ENCODE data around the gene NYAP1.
A peak's percentile ranks its signal among the peaks of the same experiment; 100 is the strongest.
"Not testable (repeated sequence)": the region's sequence is repeated elsewhere in the genome, so short reads cannot be mapped to it uniquely, and the experiment has no call there.

Gene NYAP1

DNA sequence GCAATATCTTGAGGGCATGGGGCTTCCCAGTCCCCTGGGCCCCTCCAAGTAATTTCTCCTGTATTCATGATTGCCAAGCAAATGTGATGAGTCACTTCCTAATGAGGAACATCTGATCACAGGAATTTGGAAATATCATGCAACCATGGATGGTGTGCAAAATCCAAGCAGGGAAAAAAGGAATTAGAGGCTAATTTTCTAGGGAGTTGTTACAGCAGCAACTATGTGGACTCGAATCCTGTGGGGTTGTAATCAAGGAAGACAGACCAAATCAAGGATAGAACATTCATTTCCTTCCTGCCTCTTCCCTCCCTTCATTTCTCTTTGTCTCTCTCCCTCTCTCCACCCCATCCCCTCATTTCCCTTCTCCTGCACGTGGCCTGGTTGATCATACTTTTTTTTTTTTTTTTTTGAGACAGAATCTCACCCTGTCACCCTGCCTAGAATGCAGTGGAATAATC lies 31.4 kb downstream of the NYAP1 start:
- DNase-seq, result no peak

DNA sequence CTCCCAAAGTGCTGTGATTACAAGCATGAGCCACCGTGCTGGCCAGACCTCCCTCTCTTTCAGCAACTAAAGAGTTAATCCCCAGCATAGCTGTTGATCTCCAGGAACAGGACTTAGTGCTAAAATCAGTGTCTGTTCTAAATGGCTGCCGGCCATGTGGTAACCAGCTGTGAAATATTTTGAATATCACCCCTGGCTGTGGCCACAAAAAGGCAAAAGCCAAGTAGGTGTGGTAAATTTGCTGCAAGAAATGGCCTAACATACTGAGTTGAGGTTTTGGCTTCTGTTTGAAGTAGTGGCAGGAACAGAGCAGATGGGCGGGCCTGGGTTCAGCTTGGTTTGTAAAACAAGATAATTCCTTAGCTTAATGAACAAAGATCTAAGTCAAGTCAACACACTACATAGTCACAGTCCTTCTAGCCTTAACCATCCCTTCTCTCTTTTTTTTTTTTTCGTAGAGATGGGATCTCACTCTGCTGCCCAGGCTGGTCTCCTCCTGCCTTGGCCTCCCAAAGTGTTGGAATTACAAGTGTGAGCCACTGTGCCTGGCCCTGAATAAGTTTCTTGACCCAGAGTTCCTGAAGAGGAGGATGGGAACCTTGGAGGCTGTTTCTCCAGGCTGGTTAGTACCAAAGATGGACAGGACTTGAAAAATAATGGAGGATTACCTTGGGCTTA lies 32.5 kb downstream of the NYAP1 start:
- no peak for DNase-seq

GRCh38 chr7:100517305-100517704 lies 33.6 kb downstream of the NYAP1 start:
- no peak for DNase-seq

DNA sequence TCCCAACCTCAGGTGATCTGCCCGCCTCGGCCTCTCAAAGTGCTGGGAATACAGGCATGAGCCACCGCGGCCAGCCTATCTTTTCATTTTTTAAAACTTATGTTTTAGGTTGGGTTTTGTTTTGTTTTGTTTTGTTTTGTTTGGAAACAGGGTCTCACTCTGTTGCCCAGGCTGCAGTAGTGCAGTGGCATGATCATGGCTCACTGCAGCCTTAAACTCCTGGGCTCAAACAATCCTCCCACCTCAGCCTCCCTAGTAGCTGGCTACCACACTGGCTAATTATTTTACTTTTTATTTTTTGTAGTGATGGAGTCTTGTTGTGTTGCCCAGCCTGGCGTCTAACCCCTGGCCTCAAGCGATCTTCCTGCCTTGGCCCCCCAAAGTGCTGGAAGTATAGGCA lies 35.9 kb downstream of the NYAP1 start:
- DNase-seq, result no peak

DNA sequence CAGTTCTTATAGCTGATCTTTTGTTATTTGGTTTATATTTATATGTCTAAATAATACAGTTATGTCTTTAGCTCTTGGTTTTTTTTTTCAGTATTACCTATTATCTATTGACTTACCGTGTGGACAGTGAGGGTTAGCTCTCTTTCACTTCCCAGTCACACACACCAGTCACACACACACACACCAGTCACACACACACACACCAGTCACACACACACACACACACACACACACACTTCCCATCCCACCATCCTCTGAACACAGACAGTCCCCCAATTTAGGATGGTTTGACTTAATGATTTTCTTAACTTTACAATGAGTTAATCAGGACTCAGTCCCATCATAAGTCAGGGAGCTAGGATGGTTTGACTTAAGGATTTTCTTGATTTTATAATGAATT lies 36.4 kb downstream of the NYAP1 start:
- DNase-seq, result no peak

DNA sequence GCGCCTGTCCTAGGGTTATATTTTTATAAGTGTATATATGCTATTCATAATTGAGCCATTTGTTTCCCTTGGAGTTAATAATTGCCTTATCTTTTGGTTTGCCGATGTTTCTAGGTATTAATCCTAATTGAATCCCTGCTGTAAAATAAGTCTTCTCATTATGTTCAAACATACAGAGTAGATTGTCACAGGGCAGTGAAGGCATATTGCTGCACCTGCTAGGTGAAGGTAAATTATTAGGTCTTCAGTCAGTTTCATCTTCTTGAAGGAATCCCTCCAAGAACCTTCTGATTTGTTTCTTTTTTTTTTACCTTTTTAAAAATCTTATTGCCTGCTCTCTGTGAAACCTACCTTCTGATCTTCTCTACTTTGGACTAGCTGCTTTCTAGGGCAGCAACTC lies 37.3 kb downstream of the NYAP1 start:
- DNase-seq, result no peak

DNA sequence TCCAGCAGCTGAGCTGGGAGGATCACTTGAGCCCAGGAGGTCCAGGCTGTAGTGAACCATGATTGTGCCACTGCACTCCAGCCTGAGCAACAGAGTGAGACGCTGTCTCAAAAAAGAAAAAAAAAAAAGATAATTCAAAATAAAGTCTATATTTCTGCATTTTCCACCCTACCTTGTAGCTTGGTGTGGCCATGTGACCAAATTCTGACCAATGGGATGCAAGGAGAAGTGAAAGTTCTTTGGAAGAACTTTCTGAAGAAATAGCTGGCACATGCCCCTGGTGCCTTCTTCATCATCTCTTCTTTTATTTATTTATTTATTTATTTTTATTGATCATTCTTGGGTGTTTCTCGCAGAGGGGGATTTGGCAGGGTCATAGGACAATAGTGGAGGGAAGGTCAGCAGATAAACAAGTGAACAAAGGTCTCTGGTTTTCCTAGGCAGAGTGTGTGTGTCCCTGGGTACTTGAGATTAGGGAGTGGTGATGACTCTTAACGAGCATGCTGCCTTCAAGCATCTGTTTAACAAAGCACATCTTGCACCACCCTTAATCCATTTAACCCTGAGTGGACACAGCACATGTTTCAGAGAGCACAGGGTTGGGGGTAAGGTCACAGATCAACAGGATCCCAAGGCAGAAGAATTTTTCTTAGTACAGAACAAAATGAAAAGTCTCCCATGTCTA lies 38.3 kb downstream of the NYAP1 start:
- not testable (repeated sequence) for DNase-seq

GRCh38 chr7:100523192-100523591 lies 39.5 kb downstream of the NYAP1 start:
- DNase-seq, result not testable (repeated sequence)

- DNase-seq, result not testable (repeated sequence)
These were observed 44.6 kb downstream of the NYAP1 start for GRCh38 chr7:100528108-100528866.

GRCh38 chr7:100532165-100533022 lies 48.7 kb downstream of the NYAP1 start:
- no peak for DNase-seq

DNA sequence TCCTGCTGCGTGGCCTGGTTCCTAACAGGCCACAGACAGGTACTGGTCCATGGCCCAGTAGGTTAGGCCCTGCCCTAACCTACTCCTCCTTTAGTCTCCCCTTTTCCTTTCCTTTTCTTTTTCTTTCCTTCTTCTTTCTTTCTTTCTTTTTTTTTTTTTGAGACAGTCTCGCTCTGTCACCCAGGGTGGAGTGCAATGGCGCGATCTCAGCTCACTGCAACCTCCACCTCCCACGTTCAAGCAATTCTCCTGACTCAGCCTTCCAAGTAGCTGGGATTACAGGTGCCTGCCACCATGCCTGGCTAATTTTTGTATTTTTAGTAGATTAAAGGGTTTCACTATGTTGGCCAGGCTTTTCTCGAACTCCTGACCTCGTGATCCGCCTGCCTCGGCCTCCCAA lies 52.3 kb downstream of the NYAP1 start:
- DNase-seq, result not testable (repeated sequence)

DNA sequence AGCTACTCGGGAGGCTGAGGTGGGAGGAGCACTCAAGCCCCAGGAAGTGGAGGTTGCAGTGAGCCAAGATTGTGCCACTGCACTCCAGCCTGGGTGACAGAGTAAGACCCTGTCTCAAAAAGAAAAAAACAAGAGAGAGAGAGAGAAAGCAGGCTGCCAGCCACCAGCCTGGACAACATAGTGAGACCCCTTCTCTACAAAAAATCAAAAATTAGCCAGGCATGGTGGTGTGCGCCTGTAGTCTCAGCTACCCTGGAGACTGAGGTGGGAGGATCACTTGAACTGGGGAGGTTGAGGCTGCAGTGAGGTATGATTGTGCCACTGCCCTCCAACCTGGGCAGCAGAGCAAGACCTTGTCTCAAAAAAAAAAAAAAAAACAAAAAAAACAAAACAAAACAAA lies 53.0 kb downstream of the NYAP1 start:
- DNase-seq, result not testable (repeated sequence)

DNA sequence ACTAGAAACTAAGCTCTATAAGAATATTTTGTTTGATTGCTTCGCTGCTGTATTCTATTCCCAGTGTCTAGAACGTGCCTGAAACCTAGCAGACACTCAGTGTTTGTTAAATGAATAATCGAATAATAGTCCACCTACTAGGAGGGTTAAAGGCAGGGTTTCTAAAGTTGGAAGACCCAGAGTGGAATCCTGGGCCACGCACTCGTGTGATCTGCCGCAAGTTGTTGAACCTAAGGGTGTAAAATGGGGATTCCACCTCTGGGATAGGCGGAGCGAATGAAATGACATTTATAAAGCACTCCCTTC lies 54.6 kb downstream of the NYAP1 start:
- DNase-seq, result no peak

DNA sequence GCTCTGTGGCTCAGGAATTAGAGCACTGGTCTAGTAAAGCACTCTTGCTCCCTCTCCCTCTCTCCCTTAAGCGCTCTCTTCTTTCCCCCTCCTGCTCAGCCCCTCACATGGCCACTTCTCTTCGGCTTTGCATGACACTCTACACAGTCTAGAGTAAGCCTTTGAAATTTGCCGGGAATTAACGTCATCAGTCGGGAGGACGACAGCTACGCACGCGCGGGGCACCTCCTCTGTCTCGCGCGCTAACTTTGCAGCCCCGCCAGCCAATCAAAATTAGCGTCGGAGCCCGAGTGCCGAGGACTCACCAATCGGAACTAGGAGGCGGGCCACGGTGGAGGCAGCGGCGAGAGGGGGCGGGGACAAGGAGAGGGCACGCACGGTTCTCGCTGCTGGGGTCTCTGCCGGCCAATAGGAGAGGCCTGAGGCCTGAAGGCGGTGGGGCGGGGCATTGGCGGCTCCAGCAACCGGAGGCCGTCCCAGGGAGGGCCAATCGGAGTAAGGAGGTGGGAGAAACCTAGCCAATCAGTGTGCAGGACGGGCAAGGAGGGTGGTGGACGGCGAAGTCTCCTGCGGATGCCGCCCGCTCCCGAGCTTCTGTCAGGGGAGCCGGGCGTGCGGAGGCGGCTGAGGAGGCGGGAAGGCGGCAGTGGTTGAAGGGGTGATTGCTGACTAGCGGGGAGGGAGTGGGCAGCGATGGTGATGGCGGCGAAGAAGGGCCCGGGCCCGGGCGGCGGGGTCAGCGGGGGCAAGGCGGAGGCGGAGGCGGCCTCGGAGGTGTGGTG lies 55.1 kb downstream of the NYAP1 start, which contains the start of gene AGFG2:
TSS of gene AGFG2 (plus strand) at position 550 of the 782 bp plus-strand sequence. CDS start at position 694, 144 bp downstream.
- DNase-seq, result peak; percentile 99 to 100

DNA sequence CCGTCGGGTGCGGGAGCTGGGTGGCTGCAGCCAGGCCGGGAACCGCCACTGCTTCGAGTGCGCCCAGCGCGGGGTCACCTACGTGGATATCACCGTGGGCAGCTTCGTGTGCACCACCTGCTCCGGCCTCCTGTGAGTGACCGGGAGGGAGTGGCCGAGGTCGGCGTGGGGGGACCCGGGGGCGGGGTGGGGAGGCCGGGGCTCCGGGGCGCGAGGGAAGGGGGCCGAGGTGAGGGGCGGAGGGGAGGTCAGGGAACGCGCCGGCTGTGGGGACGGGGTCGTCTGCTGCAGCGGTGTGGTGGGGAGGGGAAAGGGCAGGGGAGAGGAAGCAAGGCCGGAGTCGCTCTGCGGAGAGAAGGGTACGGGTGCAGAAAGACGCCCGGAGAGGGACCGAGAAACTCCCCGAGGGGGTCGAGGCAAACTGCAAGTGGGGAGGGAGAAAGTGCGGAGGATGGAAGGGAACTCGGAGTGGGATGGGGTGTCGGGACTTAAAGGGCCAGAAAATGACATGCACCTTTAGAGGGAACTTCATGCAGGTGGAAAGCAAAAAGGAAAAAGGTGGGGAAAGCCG lies 55.8 kb downstream of the NYAP1 start:
- DNase-seq, result no peak

GRCh38 chr7:100540073-100540723 lies 56.5 kb downstream of the NYAP1 start:
- no peak for DNase-seq

DNA sequence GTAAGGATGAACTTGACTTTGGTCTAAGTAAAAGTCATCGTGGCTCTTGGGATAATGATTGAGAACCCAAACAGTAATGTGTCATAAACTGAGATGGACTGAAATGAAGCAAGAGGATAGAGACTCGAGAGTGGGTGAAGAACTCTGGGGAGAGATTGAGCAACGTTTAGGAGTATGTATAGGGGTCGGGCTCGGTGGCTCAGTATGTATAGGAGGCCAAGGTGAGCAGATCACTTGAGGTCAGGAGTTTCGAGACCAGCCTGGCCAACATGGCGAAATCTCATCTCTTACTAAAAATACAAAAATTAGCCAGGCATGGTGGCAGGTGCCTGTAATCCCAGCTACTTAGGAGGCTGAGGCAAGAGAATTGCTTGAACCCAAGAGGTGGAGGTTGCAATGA lies 57.6 kb downstream of the NYAP1 start:
- DNase-seq, result not testable (repeated sequence)

DNA sequence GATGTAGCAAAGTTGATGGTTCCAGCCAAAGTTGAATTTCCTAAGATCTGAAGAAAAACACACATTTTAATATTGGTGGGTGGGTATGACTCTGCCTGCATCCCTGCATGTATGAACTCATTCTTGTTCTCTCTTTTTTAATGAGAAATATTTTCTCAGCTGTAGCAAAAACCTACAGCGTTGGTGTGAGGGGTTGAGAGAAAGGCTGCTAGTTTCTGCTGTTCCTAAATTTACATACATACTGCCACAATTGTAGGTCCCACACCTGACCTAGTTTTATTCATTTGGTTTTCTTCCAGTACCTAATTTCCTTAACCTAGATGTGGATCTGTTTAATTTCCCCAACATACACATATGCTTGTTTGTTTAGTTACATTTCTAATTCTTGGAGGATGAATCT lies 59.9 kb downstream of the NYAP1 start:
- no peak for DNase-seq

DNA sequence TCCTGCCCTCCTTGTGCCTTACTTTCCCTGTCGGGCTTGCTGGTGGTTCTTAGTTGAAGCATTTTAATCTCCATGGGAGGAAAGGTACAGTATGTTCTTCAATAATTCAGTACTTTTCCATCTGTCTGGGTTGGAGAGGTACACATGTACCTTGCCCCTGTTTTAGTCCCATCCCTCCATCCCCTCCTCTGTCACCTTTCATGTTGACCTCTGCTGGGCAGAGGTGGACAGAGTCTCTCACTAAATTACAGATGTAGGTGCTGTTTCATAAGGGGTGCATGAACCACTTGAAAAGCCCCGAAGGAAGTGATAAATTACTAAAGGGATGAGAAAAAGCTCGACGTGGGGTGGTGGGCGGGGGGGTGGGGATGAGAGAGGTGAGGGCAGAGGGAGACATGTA lies 60.7 kb downstream of the NYAP1 start:
- DNase-seq, result no peak

Measured in hippocampal formation (tissue), 2 donors.